Body of pancreas (tissue), 4 donors: ENCODE data around the gene HERC4. TPM values are rescaled to one million over a fixed set of nuclear protein-coding genes. Genes with fewer than 3 reads are reported as not detected.

Experiments used
- ATAC-seq: fragments of 150-250 bp; one replicate; pipeline ENCODE4 v1.9.1; 2016
- DNase-seq, 4 donors: peaks; one replicate each; pipeline ENCODE4 v3.0.0-alpha.2; 2019
- H3K27ac ChIP-seq, 4 donors: fragments of 200-600 bp; sonication (generic); 1 replicate in 3 of 4; 2 replicates in 1 of 4; pipeline versions ENCODE4 v1.5.1 to v1.6.1; 2016 to 2019; ENCODE audit warnings: mild to moderate bottlenecking in 1 of 4, mixed read lengths in 1 of 4, moderate library complexity in 1 of 4
- H3K27me3 ChIP-seq, 2 donors: fragments of 200-600 bp; sonication (generic); one replicate each; pipeline ENCODE4 v1.6.0; 2016; ENCODE audit warnings: mild to moderate bottlenecking in 1 of 2
- H3K36me3 ChIP-seq, 2 donors: fragments of 200-600 bp; sonication (generic); replicated peaks in 1 of 2; 2 replicates each; pipeline ENCODE4 v1.5.1; 2016; ENCODE audit warnings: low read depth in 2 of 2; ENCODE audit not compliant: insufficient read depth in 1 of 2
- H3K4me1 ChIP-seq: fragments of 200-600 bp; sonication (generic); one replicate; pipeline ENCODE4 v1.6.0; 2016
- H3K4me3 ChIP-seq, 2 donors: fragments of 200-600 bp; sonication (generic); 1 replicate in 1 of 2; 2 replicates in 1 of 2; pipeline ENCODE4 v1.5.1; 2016 to 2019
- H3K9me3 ChIP-seq, 3 donors: fragments of 200-600 bp; sonication (generic); 1 replicate in 2 of 3; 2 replicates in 1 of 3; pipeline ENCODE4 v1.5.1; 2016
- CTCF ChIP-seq, 7 experiments: fragments of 450-650 bp in 4 of 7; fragments of 200-600 bp in 3 of 7; sonication (generic) in 3 of 7; IDR thresholded peaks; one replicate each; pipeline ENCODE4 v1.5.1; 2016 to 2019; ENCODE audit warnings: antibody characterized with exemption in 7 of 7
- POLR2A ChIP-seq, 3 donors: fragments of 450-650 bp; IDR thresholded peaks; one replicate each; pipeline ENCODE4 v1.6.1; 2016; ENCODE audit warnings: antibody characterized with exemption in 3 of 3, mild to moderate bottlenecking in 2 of 3
- WGBS, 2 donors: methylation state at CpG; one replicate each; pipeline ENCODE4 v1.1.5; 2017; 5-methylcytosine and 5-hydroxymethylcytosine counted together
- intact Hi-C: fragments of 100-400 bp; cut with DNase I; formaldehyde crosslinking; loops from one replicate; pipeline ENCODE4 v1.15.1; 2023
- total RNA-seq, 2 donors: library from RNA; depleted of rRNA; stranded (reverse); fragments of >200 nt; gene quantifications; one replicate each; pipeline ENCODE4 v1.1.0, GENCODE V29; 2016

Gene HERC4
- total RNA-seq, 2 donors from 2014 or later = 21.4 to 42.8 TPM

GRCh38 chr10:67914777-67915340, 160.2 kb downstream of the HERC4 start:
- no peak overlapping the region for H3K4me3 ChIP-seq
- ATAC-seq = no peak
- no peak for DNase-seq
- no peaks in the 10 kb centered on the region for H3K27me3 ChIP-seq
- H3K9me3 ChIP-seq = no peaks in the 10 kb centered on the region
- H3K27ac ChIP-seq = no peak overlapping the region
- WGBS, 2 donors = 92 to 95% methylated on average over 8 of the region's 8 CpGs
- H3K4me1 ChIP-seq = no peaks in the 10 kb centered on the region
- TF ChIP-seq CTCF (IDR thresholded peaks at IDR 0.05) = no peak
- TF ChIP-seq POLR2A (IDR thresholded peaks at IDR 0.05) = no peak
- peaks cover 5 to 14% of the 10 kb centered on the region in 2 donors for H3K36me3 ChIP-seq
- intact Hi-C loops = no loop called here

- Histone ChIP-seq H3K4me3 (no peak overlapping the region), H3K27me3 (no peaks in the 10 kb centered on the region), H3K36me3 (peaks cover 5 to 30% of the 10 kb centered on the region in 2 donors), H3K9me3 (no peaks in the 10 kb centered on the region), H3K27ac (no peak overlapping the region), H3K4me1 (no peaks in the 10 kb centered on the region)
- ATAC-seq (no peak), DNase-seq (no peak)
- intact Hi-C loops = no loop called here
- no peak for TF ChIP-seq POLR2A (IDR thresholded peaks at IDR 0.05)
- 69 to 79% methylated on average over 2 of the region's 2 CpGs for WGBS, 2 donors
Measured at GRCh38 chr10:67912331-67912946, 162.6 kb downstream of the HERC4 start.

- no peaks in the 10 kb centered on the region for H3K27me3 ChIP-seq
- ATAC-seq = no peak
- H3K36me3 ChIP-seq = peaks cover 0 to 13% of the 10 kb centered on the region in 2 donors
- intact Hi-C loops = no loop called here
- no peak for DNase-seq
- no peaks in the 10 kb centered on the region for H3K4me1 ChIP-seq
- TF ChIP-seq POLR2A (IDR thresholded peaks at IDR 0.05) (no peak), CTCF (IDR thresholded peaks at IDR 0.05) (no peak)
- H3K27ac ChIP-seq = no peak overlapping the region
- H3K9me3 ChIP-seq = no peaks in the 10 kb centered on the region
- WGBS, 2 donors = 85 to 93% methylated on average over 7 of the region's 7 CpGs
- no peak overlapping the region for H3K4me3 ChIP-seq
Measured at GRCh38 chr10:67903581-67903980, 171.5 kb downstream of the HERC4 start.

- H3K36me3 ChIP-seq = peaks cover 0 to 17% of the 10 kb centered on the region in 2 donors
Measured at GRCh38 chr10:67893637-67894036, 181.4 kb downstream of the HERC4 start.

More at GRCh38 chr10:67893637-67894036, 181.4 kb downstream of the HERC4 start:
- WGBS, 2 donors = 88 to 91% methylated on average over 14 of the region's 14 CpGs
- Histone ChIP-seq H3K27ac (no peak overlapping the region), H3K4me3 (no peak overlapping the region), H3K27me3 (no peaks in the 10 kb centered on the region), H3K9me3 (no peaks in the 10 kb centered on the region), H3K4me1 (peaks cover 10% of the 10 kb centered on the region)
- ATAC-seq (no peak), DNase-seq (no peak)
- TF ChIP-seq CTCF (IDR thresholded peaks at IDR 0.05) = no peak
- no peak for TF ChIP-seq POLR2A (IDR thresholded peaks at IDR 0.05)
- intact Hi-C loops = no loop called here
